IPS-15b (cell line): ENCODE measurements around the gene KCTD1.

Source experiments
- H3K27me3 ChIP-seq: one replicate; pipeline ENCODE4 v1.6.1; 2013; ENCODE audit warnings: low read length; ENCODE audit not compliant: control insufficient read depth, insufficient read depth
- H3K36me3 ChIP-seq: one replicate; pipeline ENCODE4 v1.6.1; 2013; ENCODE audit warnings: low read length; ENCODE audit not compliant: control insufficient read depth, insufficient read depth
- H3K4me1 ChIP-seq: one replicate; pipeline ENCODE4 v1.6.1; 2013; ENCODE audit warnings: mild to moderate bottlenecking, low read length; ENCODE audit not compliant: control insufficient read depth, insufficient read depth
- H3K4me3 ChIP-seq: one replicate; pipeline ENCODE4 v1.5.1; 2013; ENCODE audit warnings: low read depth, low read length
- H3K9ac ChIP-seq: one replicate; pipeline ENCODE4 v1.6.1; 2013; ENCODE audit warnings: low read depth, mild to moderate bottlenecking, low read length
- H3K9me3 ChIP-seq: one replicate; pipeline ENCODE4 v1.6.1; 2013; ENCODE audit warnings: mild to moderate bottlenecking, low read length; ENCODE audit not compliant: control insufficient read depth, insufficient read depth

Gene KCTD1

GRCh38 chr18:26532367-26533340 is 15.7 kb downstream of the KCTD1 start:
- Histone ChIP-seq H3K4me1 (peaks cover 10% of the 10 kb centered on the region), H3K9ac (no peak overlapping the region), H3K4me3 (no peak overlapping the region), H3K9me3 (no peaks in the 10 kb centered on the region), H3K36me3 (no peaks in the 10 kb centered on the region), H3K27me3 (no peaks in the 10 kb centered on the region)

- Histone ChIP-seq H3K4me1 (peaks cover 18% of the 10 kb centered on the region), H3K27me3 (no peaks in the 10 kb centered on the region), H3K9me3 (no peaks in the 10 kb centered on the region), H3K36me3 (no peaks in the 10 kb centered on the region), H3K9ac (no peak overlapping the region), H3K4me3 (no peak overlapping the region)
Observed at GRCh38 chr18:26531605-26532298, 16.6 kb downstream of the KCTD1 start.

- Histone ChIP-seq H3K27me3 (no peaks in the 10 kb centered on the region), H3K9me3 (no peaks in the 10 kb centered on the region), H3K4me3 (no peak overlapping the region), H3K9ac (no peak overlapping the region), H3K4me1 (peaks cover 33% of the 10 kb centered on the region), H3K36me3 (no peaks in the 10 kb centered on the region)
Observed at GRCh38 chr18:26526966-26527234, 21.5 kb downstream of the KCTD1 start.

GRCh38 chr18:26526128-26526965 is 22.0 kb downstream of the KCTD1 start:
- Histone ChIP-seq H3K4me3 (no peak overlapping the region), H3K36me3 (no peaks in the 10 kb centered on the region), H3K9ac (no peak overlapping the region), H3K9me3 (no peaks in the 10 kb centered on the region), H3K27me3 (no peaks in the 10 kb centered on the region), H3K4me1 (peaks cover 27% of the 10 kb centered on the region)

- no peaks in the 10 kb centered on the region for H3K36me3 ChIP-seq
- no peaks in the 10 kb centered on the region for H3K9me3 ChIP-seq
- no peaks in the 10 kb centered on the region for H3K27me3 ChIP-seq
- no peak overlapping the region for H3K9ac ChIP-seq
- H3K4me3 ChIP-seq, result no peak overlapping the region
- H3K4me1 ChIP-seq, result peaks cover 26% of the 10 kb centered on the region
Observed at GRCh38 chr18:26524504-26525351, 23.6 kb downstream of the KCTD1 start.

- Histone ChIP-seq H3K4me1 (peaks cover 26% of the 10 kb centered on the region), H3K9me3 (no peaks in the 10 kb centered on the region), H3K9ac (no peak overlapping the region), H3K4me3 (no peak overlapping the region), H3K36me3 (no peaks in the 10 kb centered on the region), H3K27me3 (no peaks in the 10 kb centered on the region)
Observed at GRCh38 chr18:26524002-26524401, 24.4 kb downstream of the KCTD1 start.

GRCh38 chr18:26521617-26522016 is 26.7 kb downstream of the KCTD1 start:
- H3K4me3 ChIP-seq, result no peak overlapping the region
- H3K4me1 ChIP-seq, result peaks cover 17% of the 10 kb centered on the region
- no peaks in the 10 kb centered on the region for H3K27me3 ChIP-seq
- H3K9ac ChIP-seq, result no peak overlapping the region
- H3K36me3 ChIP-seq, result no peaks in the 10 kb centered on the region
- H3K9me3 ChIP-seq, result no peaks in the 10 kb centered on the region

GRCh38 chr18:26520974-26521373 is 27.4 kb downstream of the KCTD1 start:
- no peaks in the 10 kb centered on the region for H3K36me3 ChIP-seq
- H3K9ac ChIP-seq, result no peak overlapping the region
- H3K4me1 ChIP-seq, result peaks cover 15% of the 10 kb centered on the region
- no peaks in the 10 kb centered on the region for H3K9me3 ChIP-seq
- no peak overlapping the region for H3K4me3 ChIP-seq
- H3K27me3 ChIP-seq, result no peaks in the 10 kb centered on the region

GRCh38 chr18:26519114-26519513 is 29.2 kb downstream of the KCTD1 start:
- Histone ChIP-seq H3K4me3 (no peak overlapping the region), H3K4me1 (peaks cover 10% of the 10 kb centered on the region), H3K9ac (no peak overlapping the region), H3K9me3 (no peaks in the 10 kb centered on the region), H3K27me3 (no peaks in the 10 kb centered on the region), H3K36me3 (no peaks in the 10 kb centered on the region)

- Histone ChIP-seq H3K4me3 (no peak overlapping the region), H3K36me3 (no peaks in the 10 kb centered on the region), H3K9ac (no peak overlapping the region), H3K9me3 (no peaks in the 10 kb centered on the region), H3K27me3 (no peaks in the 10 kb centered on the region), H3K4me1 (peaks cover 10% of the 10 kb centered on the region)
Observed at GRCh38 chr18:26516964-26517363, 31.4 kb downstream of the KCTD1 start.
